ENCODE data around the gene GDI1.

Gene GDI1

GRCh38 chrX:154459832-154460231 is 22.9 kb downstream of the GDI1 start:
- TF ChIP-seq, protein P1, sequence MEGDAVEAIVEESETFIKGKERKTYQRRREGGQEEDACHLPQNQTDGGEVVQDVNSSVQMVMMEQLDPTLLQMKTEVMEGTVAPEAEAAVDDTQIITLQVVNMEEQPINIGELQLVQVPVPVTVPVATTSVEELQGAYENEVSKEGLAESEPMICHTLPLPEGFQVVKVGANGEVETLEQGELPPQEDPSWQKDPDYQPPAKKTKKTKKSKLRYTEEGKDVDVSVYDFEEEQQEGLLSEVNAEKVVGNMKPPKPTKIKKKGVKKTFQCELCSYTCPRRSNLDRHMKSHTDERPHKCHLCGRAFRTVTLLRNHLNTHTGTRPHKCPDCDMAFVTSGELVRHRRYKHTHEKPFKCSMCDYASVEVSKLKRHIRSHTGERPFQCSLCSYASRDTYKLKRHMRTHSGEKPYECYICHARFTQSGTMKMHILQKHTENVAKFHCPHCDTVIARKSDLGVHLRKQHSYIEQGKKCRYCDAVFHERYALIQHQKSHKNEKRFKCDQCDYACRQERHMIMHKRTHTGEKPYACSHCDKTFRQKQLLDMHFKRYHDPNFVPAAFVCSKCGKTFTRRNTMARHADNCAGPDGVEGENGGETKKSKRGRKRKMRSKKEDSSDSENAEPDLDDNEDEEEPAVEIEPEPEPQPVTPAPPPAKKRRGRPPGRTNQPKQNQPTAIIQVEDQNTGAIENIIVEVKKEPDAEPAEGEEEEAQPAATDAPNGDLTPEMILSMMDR (IDR thresholded peaks at IDR 0.05; ENCODE audit: low read depth, low read length), result no peak
- TF ChIP-seq MYC (IDR thresholded peaks at IDR 0.05; ENCODE audit: low read depth, low read length), result no peak
- TF ChIP-seq, protein P2, sequence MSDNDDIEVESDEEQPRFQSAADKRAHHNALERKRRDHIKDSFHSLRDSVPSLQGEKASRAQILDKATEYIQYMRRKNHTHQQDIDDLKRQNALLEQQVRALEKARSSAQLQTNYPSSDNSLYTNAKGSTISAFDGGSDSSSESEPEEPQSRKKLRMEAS (IDR thresholded peaks at IDR 0.05; ENCODE audit: low read depth, low read length), result no peak
- no peak for TF ChIP-seq POLR2A (IDR thresholded peaks at IDR 0.05; ENCODE audit: extremely low read depth, insufficient read length)
- DNase-seq (ENCODE audit: low read depth), result peak; percentile 35
- H3K4me3 ChIP-seq (ENCODE audit: low read depth, low read length), result no peak overlapping the region

DNA sequence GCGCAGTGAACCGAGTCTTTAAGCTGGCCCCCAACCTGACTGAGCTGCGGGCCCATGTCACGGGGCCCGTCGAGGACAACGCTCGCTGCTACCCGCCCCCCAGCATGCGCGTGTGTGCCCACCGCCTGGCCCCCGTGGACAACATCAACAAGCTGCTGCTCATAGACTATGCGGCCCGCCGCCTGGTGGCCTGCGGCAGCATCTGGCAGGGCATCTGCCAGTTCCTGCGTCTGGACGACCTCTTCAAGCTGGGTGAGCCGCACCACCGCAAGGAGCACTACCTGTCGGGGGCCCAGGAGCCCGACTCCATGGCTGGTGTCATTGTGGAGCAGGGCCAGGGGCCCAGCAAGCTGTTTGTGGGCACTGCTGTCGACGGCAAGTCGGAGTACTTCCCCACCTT is 23.4 kb downstream of the GDI1 start:
- DNase-seq (ENCODE audit: low read depth), result no peak
- TF ChIP-seq MYC (IDR thresholded peaks at IDR 0.05; ENCODE audit: low read depth, low read length) (no peak), POLR2A (IDR thresholded peaks at IDR 0.05; ENCODE audit: extremely low read depth, insufficient read length) (no peak)
- TF ChIP-seq, protein P2 (IDR thresholded peaks at IDR 0.05; ENCODE audit: low read depth, low read length), result no peak
- TF ChIP-seq, protein P1 (IDR thresholded peaks at IDR 0.05; ENCODE audit: low read depth, low read length), result no peak
- H3K4me3 ChIP-seq (ENCODE audit: low read depth, low read length), result no peak overlapping the region

GRCh38 chrX:154462396-154462795 is 25.4 kb downstream of the GDI1 start:
- DNase-seq (ENCODE audit: low read depth), result no peak
- no peak overlapping the region for H3K4me3 ChIP-seq (ENCODE audit: low read depth, low read length)
- TF ChIP-seq, protein P1 (IDR thresholded peaks at IDR 0.05; ENCODE audit: low read depth, low read length), result no peak
- TF ChIP-seq MYC (IDR thresholded peaks at IDR 0.05; ENCODE audit: low read depth, low read length) (no peak), POLR2A (IDR thresholded peaks at IDR 0.05; ENCODE audit: extremely low read depth, insufficient read length) (no peak)
- TF ChIP-seq, protein P2 (IDR thresholded peaks at IDR 0.05; ENCODE audit: low read depth, low read length), result no peak

GRCh38 chrX:154463611-154464220 is 26.8 kb downstream of the GDI1 start:
- H3K4me3 ChIP-seq (ENCODE audit: low read depth, low read length), result no peak overlapping the region
- TF ChIP-seq POLR2A (IDR thresholded peaks at IDR 0.05; ENCODE audit: extremely low read depth, insufficient read length) (no peak), MYC (IDR thresholded peaks at IDR 0.05; ENCODE audit: low read depth, low read length) (no peak)
- TF ChIP-seq, protein P1 (IDR thresholded peaks at IDR 0.05; ENCODE audit: low read depth, low read length), result no peak
- TF ChIP-seq, protein P2 (IDR thresholded peaks at IDR 0.05; ENCODE audit: low read depth, low read length), result no peak
- no peak for DNase-seq (ENCODE audit: low read depth)

- TF ChIP-seq, protein P2 (IDR thresholded peaks at IDR 0.05; ENCODE audit: low read depth, low read length), result no peak
- TF ChIP-seq MYC (IDR thresholded peaks at IDR 0.05; ENCODE audit: low read depth, low read length) (no peak), POLR2A (IDR thresholded peaks at IDR 0.05; ENCODE audit: extremely low read depth, insufficient read length) (no peak)
- TF ChIP-seq, protein P1 (IDR thresholded peaks at IDR 0.05; ENCODE audit: low read depth, low read length), result no peak
- no peak overlapping the region for H3K4me3 ChIP-seq (ENCODE audit: low read depth, low read length)
- no peak for DNase-seq (ENCODE audit: low read depth)
These were observed 27.9 kb downstream of the GDI1 start for GRCh38 chrX:154464806-154465365.

All from NB4 (cell line).